HepG2 (cell line): ENCODE measurements around the gene AMOTL2. TPM values are rescaled to one million over a fixed set of nuclear protein-coding genes. Genes with fewer than 3 reads are reported as not detected.

Experiments
- ELF1 ChIP-seq: sonication (generic); formaldehyde crosslinking; IDR thresholded peaks from 2 replicates; pipeline ENCODE4 v1.4.0; 2020; ENCODE audit warnings: missing genetic modification reagents
- FOXC1 ChIP-seq: sonication (generic); formaldehyde crosslinking; IDR thresholded peaks from 2 replicates; pipeline ENCODE4 v1.8.0; 2022; ENCODE audit warnings: mild to moderate bottlenecking, missing genetic modification reagents, borderline replicate concordance
- JDP2 ChIP-seq: sonication (generic); formaldehyde crosslinking; IDR thresholded peaks from 2 replicates; pipeline ENCODE4 v1.8.1; 2022; ENCODE audit warnings: missing genetic modification reagents, borderline replicate concordance
- PHF20 ChIP-seq: sonication (generic); formaldehyde crosslinking; IDR thresholded peaks from 2 replicates; pipeline ENCODE4 v1.5.0; 2020; ENCODE audit warnings: mild to moderate bottlenecking, missing genetic modification reagents
- RCOR2 ChIP-seq: IDR thresholded peaks from 2 replicates; pipeline ENCODE4 v1.6.1; 2016; ENCODE audit warnings: missing biosample characterization, missing genetic modification reagents
- SAP130 ChIP-seq: IDR thresholded peaks from 2 replicates; pipeline ENCODE4 v1.6.1; 2016; ENCODE audit warnings: low read depth
- SETDB1 ChIP-seq: sonication (generic); formaldehyde crosslinking; IDR thresholded peaks from 2 replicates; pipeline ENCODE4 v1.5.1; 2020; ENCODE audit warnings: missing genetic modification reagents, mild to moderate bottlenecking, borderline replicate concordance
- SNAI1 ChIP-seq: sonication (generic); formaldehyde crosslinking; IDR thresholded peaks from 2 replicates; pipeline ENCODE4 v1.5.0; 2020; ENCODE audit warnings: mild to moderate bottlenecking, missing genetic modification reagents, borderline replicate concordance
- TCF12 ChIP-seq, 2 experiments: fragments of 450-650 bp in 1 of 2; sonication (generic) in 1 of 2; formaldehyde crosslinking in 1 of 2; IDR thresholded peaks; 2 replicates each; pipeline versions ENCODE4 v1.6.1 to v1.8.0; 2017 to 2022; ENCODE audit warnings: antibody characterized with exemption in 1 of 2, mild to moderate bottlenecking in 1 of 2, missing genetic modification reagents in 1 of 2, moderate library complexity in 1 of 2
- TEAD3 ChIP-seq: optimal IDR thresholded peaks from 2 replicates; pipeline ENCODE3; 2016; ENCODE audit warnings: borderline replicate concordance
- ZNF205 ChIP-seq: IDR thresholded peaks from 2 replicates; pipeline ENCODE4 v1.6.1; 2018; ENCODE audit warnings: missing biosample characterization, missing genetic modification reagents
- ZNF230 ChIP-seq: sonication (generic); formaldehyde crosslinking; IDR thresholded peaks from 2 replicates; pipeline ENCODE4 v1.4.0; 2020; ENCODE audit warnings: mild to moderate bottlenecking, missing genetic modification reagents
- ZNF569 ChIP-seq: sonication (generic); formaldehyde crosslinking; IDR thresholded peaks from 2 replicates; pipeline ENCODE4 v1.5.0; 2020; ENCODE audit warnings: mild to moderate bottlenecking, missing genetic modification reagents, moderate library complexity, borderline replicate concordance
- ZNF766 ChIP-seq: sonication (generic); formaldehyde crosslinking; IDR thresholded peaks from 2 replicates; pipeline ENCODE4 v1.5.0; 2020; ENCODE audit warnings: missing genetic modification reagents, borderline replicate concordance
- polyA plus RNA-seq, 8 experiments: library from polyadenylated mRNA; depleted of rRNA in 3 of 8; stranded (reverse) in 7 of 8; unstranded in 1 of 8; fragments of >200 nt; fragmentation: Illumina TruSeq in 4 of 8; extraction: Trizol in 4 of 8; gene quantifications; 2 replicates each; pipeline versions ENCODE4 v1.2.1 to v1.2.3, GENCODE V29; 2011 to 2016; ENCODE audit warnings: low read depth in 4 of 8, missing spikeins in 1 of 8, mixed read lengths in 1 of 8; ENCODE audit not compliant: insufficient read depth in 1 of 8
- total RNA-seq, 5 experiments: library from RNA; depleted of rRNA; stranded (reverse); fragments of >200 nt; fragmentation: Illumina TruSeq; extraction: Trizol; gene quantifications; 2 replicates each; pipeline ENCODE4 v1.2.3, GENCODE V29; 2016; ENCODE audit warnings: low read depth in 1 of 5
- TF ChIP-seq, protein P1 (sequence below): sonication (generic); formaldehyde crosslinking; IDR thresholded peaks from 2 replicates; pipeline ENCODE4 v1.4.0; 2020; ENCODE audit warnings: mild to moderate bottlenecking, low read depth, missing genetic modification reagents
- TF ChIP-seq, protein P2 (sequence below): sonication (generic); formaldehyde crosslinking; IDR thresholded peaks from 2 replicates; pipeline ENCODE4 v1.4.0; 2020; ENCODE audit warnings: missing genetic modification reagents
- TF ChIP-seq, protein P3 (sequence below): sonication (generic); formaldehyde crosslinking; IDR thresholded peaks from 2 replicates; pipeline ENCODE4 v1.9.0; 2021; ENCODE audit warnings: missing genetic modification reagents, borderline replicate concordance
- TF ChIP-seq, protein P4 (sequence below): sonication (generic); formaldehyde crosslinking; IDR thresholded peaks from 2 replicates; pipeline ENCODE4 v1.4.0; 2020; ENCODE audit warnings: missing genetic modification reagents, borderline replicate concordance
- TF ChIP-seq, protein P5 (sequence below): sonication (generic); formaldehyde crosslinking; IDR thresholded peaks from 2 replicates; pipeline ENCODE4 v1.5.0; 2020; ENCODE audit warnings: mild to moderate bottlenecking, missing genetic modification reagents

Gene AMOTL2
- total and polyA plus RNA-seq, 2 of the 13 experiments (the other 11 are each of a cell fraction or from before 2014, with no cell fraction given), result 17.3 to 18.5 TPM

DNA sequence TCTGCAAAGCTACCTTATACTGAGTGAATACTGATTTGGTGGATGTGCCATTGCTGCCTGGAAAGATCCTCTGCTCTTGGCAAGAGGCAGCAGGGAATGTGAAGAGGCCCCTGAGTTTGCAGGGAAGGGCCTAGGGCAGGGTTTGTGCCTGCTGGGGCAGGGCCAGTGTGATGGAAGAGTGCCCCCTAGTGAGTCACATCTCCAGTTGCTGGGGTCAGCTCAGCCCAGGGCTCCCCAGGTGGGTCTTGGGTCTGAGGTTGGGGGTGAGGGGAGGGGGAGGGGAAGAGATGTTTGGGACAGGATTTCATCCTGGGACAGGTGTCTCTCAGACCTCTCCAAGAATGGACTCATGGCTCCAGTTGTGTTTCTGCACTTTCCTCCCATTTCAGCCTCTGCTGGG lies 4.1 kb upstream of the AMOTL2 start (continued):
- TF ChIP-seq, protein P1, sequence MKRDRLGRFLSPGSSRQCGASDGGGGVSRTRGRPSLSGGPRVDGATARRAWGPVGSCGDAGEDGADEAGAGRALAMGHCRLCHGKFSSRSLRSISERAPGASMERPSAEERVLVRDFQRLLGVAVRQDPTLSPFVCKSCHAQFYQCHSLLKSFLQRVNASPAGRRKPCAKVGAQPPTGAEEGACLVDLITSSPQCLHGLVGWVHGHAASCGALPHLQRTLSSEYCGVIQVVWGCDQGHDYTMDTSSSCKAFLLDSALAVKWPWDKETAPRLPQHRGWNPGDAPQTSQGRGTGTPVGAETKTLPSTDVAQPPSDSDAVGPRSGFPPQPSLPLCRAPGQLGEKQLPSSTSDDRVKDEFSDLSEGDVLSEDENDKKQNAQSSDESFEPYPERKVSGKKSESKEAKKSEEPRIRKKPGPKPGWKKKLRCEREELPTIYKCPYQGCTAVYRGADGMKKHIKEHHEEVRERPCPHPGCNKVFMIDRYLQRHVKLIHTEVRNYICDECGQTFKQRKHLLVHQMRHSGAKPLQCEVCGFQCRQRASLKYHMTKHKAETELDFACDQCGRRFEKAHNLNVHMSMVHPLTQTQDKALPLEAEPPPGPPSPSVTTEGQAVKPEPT (CRISPR knock-in tag), result no peak
- no peak for TF ChIP-seq SNAI1 (CRISPR knock-in tag)
- no peak for TF ChIP-seq FOXC1 (CRISPR knock-in tag)
- TF ChIP-seq RCOR2 (CRISPR knock-in tag), result no peak
- TF ChIP-seq, protein P2, sequence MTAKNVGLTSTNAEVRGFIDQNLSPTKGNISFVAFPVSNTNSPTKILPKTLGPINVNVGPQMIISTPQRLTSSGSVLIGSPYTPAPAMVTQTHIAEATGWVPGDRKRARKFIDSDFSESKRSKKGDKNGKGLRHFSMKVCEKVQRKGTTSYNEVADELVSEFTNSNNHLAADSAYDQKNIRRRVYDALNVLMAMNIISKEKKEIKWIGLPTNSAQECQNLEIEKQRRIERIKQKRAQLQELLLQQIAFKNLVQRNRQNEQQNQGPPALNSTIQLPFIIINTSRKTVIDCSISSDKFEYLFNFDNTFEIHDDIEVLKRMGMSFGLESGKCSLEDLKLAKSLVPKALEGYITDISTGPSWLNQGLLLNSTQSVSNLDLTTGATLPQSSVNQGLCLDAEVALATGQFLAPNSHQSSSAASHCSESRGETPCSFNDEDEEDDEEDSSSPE (CRISPR knock-in tag), result no peak
- TF ChIP-seq, protein P3, sequence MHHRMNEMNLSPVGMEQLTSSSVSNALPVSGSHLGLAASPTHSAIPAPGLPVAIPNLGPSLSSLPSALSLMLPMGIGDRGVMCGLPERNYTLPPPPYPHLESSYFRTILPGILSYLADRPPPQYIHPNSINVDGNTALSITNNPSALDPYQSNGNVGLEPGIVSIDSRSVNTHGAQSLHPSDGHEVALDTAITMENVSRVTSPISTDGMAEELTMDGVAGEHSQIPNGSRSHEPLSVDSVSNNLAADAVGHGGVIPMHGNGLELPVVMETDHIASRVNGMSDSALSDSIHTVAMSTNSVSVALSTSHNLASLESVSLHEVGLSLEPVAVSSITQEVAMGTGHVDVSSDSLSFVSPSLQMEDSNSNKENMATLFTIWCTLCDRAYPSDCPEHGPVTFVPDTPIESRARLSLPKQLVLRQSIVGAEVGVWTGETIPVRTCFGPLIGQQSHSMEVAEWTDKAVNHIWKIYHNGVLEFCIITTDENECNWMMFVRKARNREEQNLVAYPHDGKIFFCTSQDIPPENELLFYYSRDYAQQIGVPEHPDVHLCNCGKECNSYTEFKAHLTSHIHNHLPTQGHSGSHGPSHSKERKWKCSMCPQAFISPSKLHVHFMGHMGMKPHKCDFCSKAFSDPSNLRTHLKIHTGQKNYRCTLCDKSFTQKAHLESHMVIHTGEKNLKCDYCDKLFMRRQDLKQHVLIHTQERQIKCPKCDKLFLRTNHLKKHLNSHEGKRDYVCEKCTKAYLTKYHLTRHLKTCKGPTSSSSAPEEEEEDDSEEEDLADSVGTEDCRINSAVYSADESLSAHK (CRISPR knock-in tag), result no peak
- no peak for TF ChIP-seq ZNF205 (CRISPR knock-in tag)
- no peak for TF ChIP-seq SETDB1
- peak; percentile 50 for TF ChIP-seq TEAD3
- TF ChIP-seq ZNF766 (CRISPR knock-in tag), result no peak
- TF ChIP-seq JDP2 (CRISPR knock-in tag), result no peak
- TF ChIP-seq ZNF569 (CRISPR knock-in tag), result no peak
- 0 out of 2 replicates have a peak, but pooled peaks have one; percentile 31 for TF ChIP-seq SAP130
- TF ChIP-seq TCF12 (IDR thresholded peaks at IDR 0.05), result no peak
- no peak for TF ChIP-seq TCF12 (CRISPR knock-in tag; IDR thresholded peaks at IDR 0.05)
- no peak for TF ChIP-seq ELF1 (CRISPR knock-in tag)
- no peak for TF ChIP-seq ZNF230 (CRISPR knock-in tag)
- TF ChIP-seq PHF20 (CRISPR knock-in tag), result no peak
- TF ChIP-seq, protein P4, sequence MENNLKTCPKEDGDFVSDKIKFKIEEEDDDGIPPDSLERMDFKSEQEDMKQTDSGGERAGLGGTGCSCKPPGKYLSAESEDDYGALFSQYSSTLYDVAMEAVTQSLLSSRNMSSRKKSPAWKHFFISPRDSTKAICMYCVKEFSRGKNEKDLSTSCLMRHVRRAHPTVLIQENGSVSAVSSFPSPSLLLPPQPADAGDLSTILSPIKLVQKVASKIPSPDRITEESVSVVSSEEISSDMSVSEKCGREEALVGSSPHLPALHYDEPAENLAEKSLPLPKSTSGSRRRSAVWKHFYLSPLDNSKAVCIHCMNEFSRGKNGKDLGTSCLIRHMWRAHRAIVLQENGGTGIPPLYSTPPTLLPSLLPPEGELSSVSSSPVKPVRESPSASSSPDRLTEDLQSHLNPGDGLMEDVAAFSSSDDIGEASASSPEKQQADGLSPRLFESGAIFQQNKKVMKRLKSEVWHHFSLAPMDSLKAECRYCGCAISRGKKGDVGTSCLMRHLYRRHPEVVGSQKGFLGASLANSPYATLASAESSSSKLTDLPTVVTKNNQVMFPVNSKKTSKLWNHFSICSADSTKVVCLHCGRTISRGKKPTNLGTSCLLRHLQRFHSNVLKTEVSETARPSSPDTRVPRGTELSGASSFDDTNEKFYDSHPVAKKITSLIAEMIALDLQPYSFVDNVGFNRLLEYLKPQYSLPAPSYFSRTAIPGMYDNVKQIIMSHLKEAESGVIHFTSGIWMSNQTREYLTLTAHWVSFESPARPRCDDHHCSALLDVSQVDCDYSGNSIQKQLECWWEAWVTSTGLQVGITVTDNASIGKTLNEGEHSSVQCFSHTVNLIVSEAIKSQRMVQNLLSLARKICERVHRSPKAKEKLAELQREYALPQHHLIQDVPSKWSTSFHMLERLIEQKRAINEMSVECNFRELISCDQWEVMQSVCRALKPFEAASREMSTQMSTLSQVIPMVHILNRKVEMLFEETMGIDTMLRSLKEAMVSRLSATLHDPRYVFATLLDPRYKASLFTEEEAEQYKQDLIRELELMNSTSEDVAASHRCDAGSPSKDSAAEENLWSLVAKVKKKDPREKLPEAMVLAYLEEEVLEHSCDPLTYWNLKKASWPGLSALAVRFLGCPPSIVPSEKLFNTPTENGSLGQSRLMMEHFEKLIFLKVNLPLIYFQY (CRISPR knock-in tag), result 0 out of 2 replicates have a peak, but pooled peaks have one; percentile 41
- TF ChIP-seq, protein P5, sequence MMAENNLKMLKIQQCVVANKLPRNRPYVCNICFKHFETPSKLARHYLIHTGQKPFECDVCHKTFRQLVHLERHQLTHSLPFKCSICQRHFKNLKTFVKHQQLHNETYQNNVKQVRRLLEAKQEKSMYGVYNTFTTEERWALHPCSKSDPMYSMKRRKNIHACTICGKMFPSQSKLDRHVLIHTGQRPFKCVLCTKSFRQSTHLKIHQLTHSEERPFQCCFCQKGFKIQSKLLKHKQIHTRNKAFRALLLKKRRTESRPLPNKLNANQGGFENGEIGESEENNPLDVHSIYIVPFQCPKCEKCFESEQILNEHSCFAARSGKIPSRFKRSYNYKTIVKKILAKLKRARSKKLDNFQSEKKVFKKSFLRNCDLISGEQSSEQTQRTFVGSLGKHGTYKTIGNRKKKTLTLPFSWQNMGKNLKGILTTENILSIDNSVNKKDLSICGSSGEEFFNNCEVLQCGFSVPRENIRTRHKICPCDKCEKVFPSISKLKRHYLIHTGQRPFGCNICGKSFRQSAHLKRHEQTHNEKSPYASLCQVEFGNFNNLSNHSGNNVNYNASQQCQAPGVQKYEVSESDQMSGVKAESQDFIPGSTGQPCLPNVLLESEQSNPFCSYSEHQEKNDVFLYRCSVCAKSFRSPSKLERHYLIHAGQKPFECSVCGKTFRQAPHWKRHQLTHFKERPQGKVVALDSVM (CRISPR knock-in tag), result no peak
